H1 (cell line): ENCODE results near the gene CSDE1. TPM values are rescaled to one million over a fixed set of nuclear protein-coding genes. Genes with fewer than 3 reads are reported as not detected.

ENCODE experiments used
- CTCF ChIA-PET: fragments of 300-600 bp; sonication (Branson Sonifier 250); formaldehyde crosslinking; loops from one replicate; lab custom pipeline; 2021; ENCODE audit not compliant: partially characterized antibody; lab: Charles Lee
- POLR2A ChIA-PET: fragments of 300-600 bp; sonication (Branson Sonifier 250); formaldehyde crosslinking; loops from one replicate; lab custom pipeline; 2021; ENCODE audit warnings: inconsistent platforms; ENCODE audit not compliant: partially characterized antibody; lab: Charles Lee
- DNase-seq, 2 experiments: peaks; one replicate each; pipeline versions ENCODE4 v3.0.0 to v3.0.0-alpha.2; 2010 to 2022; ENCODE audit warnings: low spot score in 2 of 2, low read depth in 1 of 2, mixed read lengths in 1 of 2
- FAIRE-seq: peaks from 2 replicates; lab custom pipeline; 2011; peaks lifted over from hg19 to GRCh38; lab: Jason Lieb, UNC
- H2AFZ ChIP-seq: 2 replicates; pipeline ENCODE4 v1.8.1; 2012; ENCODE audit warnings: low read length, inconsistent platforms
- H2AK5ac ChIP-seq: 2 replicates; pipeline ENCODE4 v1.6.1; 2013; ENCODE audit warnings: low read depth, low read length
- H2BK120ac ChIP-seq: replicated peaks from 2 replicates; pipeline ENCODE3; 2013; ENCODE audit warnings: low read depth, low read length, inconsistent platforms
- H2BK12ac ChIP-seq: 2 replicates; pipeline ENCODE4 v1.6.1; 2013; ENCODE audit warnings: low read depth, low read length
- H2BK15ac ChIP-seq: 2 replicates; pipeline ENCODE4 v1.6.1; 2013; ENCODE audit warnings: low read length
- H2BK20ac ChIP-seq: 2 replicates; pipeline ENCODE4 v1.6.1; 2013; ENCODE audit warnings: low read length
- H2BK5ac ChIP-seq: 2 replicates; pipeline ENCODE4 v1.6.1; 2013; ENCODE audit warnings: low read depth, low read length
- H3K14ac ChIP-seq: 2 replicates; pipeline ENCODE4 v1.6.1; 2013; ENCODE audit warnings: inconsistent platforms; ENCODE audit not compliant: insufficient read length
- H3K18ac ChIP-seq: 2 replicates; pipeline ENCODE4 v1.6.1; 2013; ENCODE audit warnings: low read length; ENCODE audit errors: extremely low read depth
- H3K23ac ChIP-seq: 2 replicates; pipeline ENCODE4 v1.6.1; 2013; ENCODE audit warnings: inconsistent platforms; ENCODE audit not compliant: insufficient read length
- H3K23me2 ChIP-seq: 2 replicates; pipeline ENCODE4 v1.6.1; 2013; ENCODE audit warnings: low read depth, low read length
- H3K27ac ChIP-seq: 2 replicates; pipeline ENCODE4 v1.6.1; 2011; ENCODE audit warnings: low read depth, low read length, inconsistent platforms
- H3K27me3 ChIP-seq, 4 experiments: replicated peaks in 1 of 4; 1 replicate in 1 of 4; 2 replicates in 3 of 4; pipeline versions ENCODE4 v1.6.1 to v1.8.1; 2011 to 2013; ENCODE audit warnings: low read length in 3 of 4, mild to moderate bottlenecking in 3 of 4, inconsistent platforms in 2 of 4, mixed read lengths in 2 of 4, moderate library complexity in 1 of 4; ENCODE audit not compliant: control insufficient read depth in 3 of 4, insufficient read depth in 3 of 4; ENCODE audit errors: extremely low read depth in 1 of 4
- H3K36me3 ChIP-seq, 4 experiments: 2 replicates each; pipeline versions ENCODE4 v1.6.1 to v1.8.1; 2011 to 2013; ENCODE audit warnings: mild to moderate bottlenecking in 4 of 4, low read length in 3 of 4, moderate library complexity in 2 of 4, control low read depth in 1 of 4, inconsistent platforms in 1 of 4; ENCODE audit not compliant: insufficient read depth in 4 of 4, control insufficient read depth in 2 of 4
- H3K4ac ChIP-seq: replicated peaks from 2 replicates; pipeline ENCODE3; 2013; ENCODE audit warnings: low read length, low read depth, mixed read lengths, inconsistent platforms; ENCODE audit not compliant: insufficient read length
- H3K4me1 ChIP-seq, 4 experiments: replicated peaks in 1 of 4; 1 replicate in 1 of 4; 2 replicates in 3 of 4; pipeline versions ENCODE4 v1.6.1 to v1.8.1; 2011 to 2013; ENCODE audit warnings: low read length in 3 of 4, inconsistent platforms in 2 of 4, mixed read lengths in 1 of 4; ENCODE audit not compliant: insufficient read depth in 4 of 4, control insufficient read depth in 3 of 4
- H3K4me2 ChIP-seq, 2 experiments: 2 replicates each; pipeline versions ENCODE4 v1.6.1 to v1.8.1; 2011 to 2013; ENCODE audit warnings: low read depth in 2 of 2, low read length in 2 of 2, control low read depth in 1 of 2, inconsistent platforms in 1 of 2, mild to moderate bottlenecking in 1 of 2; ENCODE audit not compliant: insufficient read depth in 1 of 2
- H3K4me3 ChIP-seq, 4 experiments: fragments of 200-600, 300-600 bp in 1 of 4; sonication (generic), shearing (Covaris generic), sonication (Bioruptor Twin) in 1 of 4; 2 replicates each; pipeline versions ENCODE4 v1.5.1 to v1.8.1; 2011 to 2016; ENCODE audit warnings: low read length in 4 of 4, low read depth in 3 of 4, control low read depth in 2 of 4, inconsistent platforms in 2 of 4, mild to moderate bottlenecking in 2 of 4, mixed read lengths in 1 of 4, moderate library complexity in 1 of 4; ENCODE audit not compliant: insufficient read depth in 2 of 4; ENCODE audit errors: extremely low read depth in 1 of 4
- H3K56ac ChIP-seq: replicated peaks from 2 replicates; pipeline ENCODE3; 2013; ENCODE audit warnings: low read depth, mild to moderate bottlenecking, mixed read lengths, low read length, inconsistent platforms; ENCODE audit not compliant: insufficient read length
- H3K79me1 ChIP-seq: 2 replicates; pipeline ENCODE4 v1.6.1; 2013; ENCODE audit warnings: low read depth, low read length, control low read depth
- H3K79me2 ChIP-seq, 2 experiments: 2 replicates each; pipeline versions ENCODE4 v1.6.1 to v1.8.1; 2012 to 2013; ENCODE audit warnings: low read length in 2 of 2, mild to moderate bottlenecking in 2 of 2, inconsistent platforms in 1 of 2; ENCODE audit not compliant: insufficient read depth in 2 of 2, control insufficient read depth in 1 of 2
- H3K9ac ChIP-seq, 4 experiments: replicated peaks in 1 of 4; 1 replicate in 1 of 4; 2 replicates in 3 of 4; pipeline versions ENCODE4 v1.6.1 to v1.8.1; 2011 to 2013; ENCODE audit warnings: low read depth in 3 of 4, low read length in 3 of 4, control low read depth in 2 of 4, mild to moderate bottlenecking in 2 of 4, moderate library complexity in 2 of 4, inconsistent platforms in 1 of 4; ENCODE audit errors: extremely low read depth in 1 of 4
- H3K9me3 ChIP-seq, 2 experiments: 2 replicates each; pipeline versions ENCODE4 v1.6.1 to v1.8.1; 2012 to 2013; ENCODE audit warnings: mild to moderate bottlenecking in 2 of 2, moderate library complexity in 2 of 2, control low read depth in 1 of 2, inconsistent platforms in 1 of 2, low read depth in 1 of 2, low read length in 1 of 2, mixed read lengths in 1 of 2; ENCODE audit not compliant: insufficient read depth in 2 of 2
- H4K20me1 ChIP-seq, 2 experiments: replicated peaks in 1 of 2; 2 replicates each; pipeline versions ENCODE3 to v1.8.1; 2011 to 2013; ENCODE audit warnings: inconsistent platforms in 2 of 2, low read length in 2 of 2, mild to moderate bottlenecking in 1 of 2; ENCODE audit not compliant: insufficient read depth in 2 of 2, control insufficient read depth in 1 of 2
- H4K5ac ChIP-seq: 2 replicates; pipeline ENCODE4 v1.6.1; 2013; ENCODE audit warnings: low read length, low read depth, mixed read lengths, inconsistent platforms; ENCODE audit not compliant: insufficient read length
- H4K8ac ChIP-seq: 2 replicates; pipeline ENCODE4 v1.8.0; 2013; ENCODE audit warnings: mild to moderate bottlenecking, moderate library complexity, low read length, inconsistent platforms; ENCODE audit not compliant: insufficient read depth; ENCODE audit errors: extremely low read depth
- H4K91ac ChIP-seq: replicated peaks from 2 replicates; pipeline ENCODE3; 2013; ENCODE audit warnings: low read length, mixed read lengths, inconsistent platforms; ENCODE audit not compliant: insufficient read length
- ASH2L ChIP-seq: fragments of 200-600, 300-600 bp; sonication (generic); IDR thresholded peaks from one replicate; pipeline ENCODE4 v1.7.1; 2017; ENCODE audit warnings: low read length
- CEBPB ChIP-seq: IDR thresholded peaks from 2 replicates; pipeline ENCODE4 v1.6.1; 2012; ENCODE audit warnings: low read depth, low read length
- EGR1 ChIP-seq: IDR thresholded peaks from 2 replicates; pipeline ENCODE4 v1.6.1; 2011; ENCODE audit warnings: low read depth, low read length, borderline replicate concordance
- EZH2 ChIP-seq: fragments of 200-600 bp; sonication (generic); IDR thresholded peaks from 2 replicates; pipeline ENCODE4 v1.7.1; 2012; ENCODE audit warnings: low read depth, mild to moderate bottlenecking, moderate library complexity, low read length, inconsistent platforms; ENCODE audit not compliant: severe bottlenecking
- KDM5A ChIP-seq: fragments of 200-600 bp; IDR thresholded peaks from 2 replicates; pipeline ENCODE4 v1.7.1; 2012; ENCODE audit warnings: mild to moderate bottlenecking, low read length, inconsistent platforms, mixed read lengths
- MAFK ChIP-seq: IDR thresholded peaks from 2 replicates; pipeline ENCODE4 v1.6.1; 2012; ENCODE audit warnings: low read depth, mild to moderate bottlenecking, improper control_type of control experiment, low read length
- PHF8 ChIP-seq: fragments of 200-600 bp; sonication (generic); conservative IDR thresholded peaks from 2 replicates; pipeline ENCODE4 v1.7.1; 2012; ENCODE audit warnings: low read depth, mild to moderate bottlenecking, inconsistent platforms, low read length, moderate library complexity
- RFX5 ChIP-seq: IDR thresholded peaks from 2 replicates; pipeline ENCODE4 v1.6.1; 2011; ENCODE audit warnings: low read depth, low read length, improper control_type of control experiment, borderline replicate concordance
- SIX5 ChIP-seq: IDR thresholded peaks from 2 replicates; pipeline ENCODE4 v1.6.1; 2011; ENCODE audit warnings: mild to moderate bottlenecking, low read depth, low read length
- SP4 ChIP-seq: IDR thresholded peaks from 2 replicates; pipeline ENCODE4 v1.6.1; 2012; ENCODE audit warnings: low read length, inconsistent platforms
- SRF ChIP-seq: IDR thresholded peaks from 2 replicates; pipeline ENCODE4 v1.6.1; 2011; ENCODE audit warnings: mild to moderate bottlenecking, low read depth, low read length, moderate library complexity
- TEAD4 ChIP-seq: IDR thresholded peaks from 2 replicates; pipeline ENCODE4 v1.6.1; 2012; ENCODE audit warnings: low read depth, low read length, inconsistent platforms, mixed read lengths
- WGBS, 2 experiments: shearing (Covaris generic) in 1 of 2; methylation state at CpG; one replicate each; pipeline versions ENCODE4 v1.1.6 to v1.1.7; 2013 to 2015; ENCODE audit warnings: low lambda C conversion rate in 2 of 2, mixed read lengths in 2 of 2, inconsistent platforms in 1 of 2, low coverage in 1 of 2, missing lambda C conversion rate in 1 of 2; ENCODE audit not compliant: insufficient replicate concordance in 2 of 2, insufficient coverage in 1 of 2, insufficient read length in 1 of 2; ENCODE audit errors: extremely low coverage in 1 of 2, missing lambda C conversion rate in 1 of 2; 5-methylcytosine and 5-hydroxymethylcytosine counted together
- polyA plus RNA-seq, 7 experiments: library from polyadenylated mRNA; depleted of rRNA in 3 of 7; stranded (reverse) in 5 of 7; unstranded in 2 of 7; fragments of >200 nt in 5 of 7; fragments of 200-250 nt in 2 of 7; gene quantifications; 1 replicate in 5 of 7; 2 replicates in 1 of 7; 4 replicates in 1 of 7; pipeline versions ENCODE4 v1.2.1 to v1.2.3, GENCODE V29; 2011 to 2013; ENCODE audit warnings: missing spikeins in 2 of 7, mixed read lengths in 2 of 7
- total RNA-seq: library from RNA; stranded (reverse); fragmentation: NEBNext Ultra II Directional; extraction: Animal tissue kit (Norgen Biotek cat#: 25700); gene quantifications from 2 replicates; pipeline ENCODE4 v1.2.1, GENCODE V29; 2021

The CSDE1 gene
- total and polyA plus RNA-seq, 2 of the 8 experiments (the other 6 are each of a cell fraction or from before 2014, with no cell fraction given) = 149 to 635 TPM

GRCh38 chr1:114770989-114771388 is 13.2 kb upstream of the CSDE1 start:
- no peak for FAIRE-seq
- Histone ChIP-seq H2BK15ac (no peak overlapping the region), H3K14ac (no peak overlapping the region), H3K27ac (no peak overlapping the region), H2BK20ac (no peak overlapping the region), H3K23me2 (no peaks in the 10 kb centered on the region), H4K91ac (no peak overlapping the region), H4K8ac (no peak overlapping the region), H3K56ac (no peak overlapping the region), H4K5ac (no peak overlapping the region), H3K4me2 (no peak overlapping the region), H3K36me3 (peaks cover 0 to 33% (median 13%) of the 10 kb centered on the region in 4 experiments; a peak in 6 of 8 replicates), H3K23ac (no peak overlapping the region), H3K27me3 (no peaks in the 10 kb centered on the region), H3K79me2 (no peaks in the 10 kb centered on the region), H4K20me1 (no peaks in the 10 kb centered on the region), H3K4me3 (no peak overlapping the region), H3K4me1 (no peaks in the 10 kb centered on the region), H2BK5ac (no peak overlapping the region), H3K9me3 (no peaks in the 10 kb centered on the region), H3K18ac (no peak overlapping the region), H2AFZ (no peak overlapping the region), H3K79me1 (no peaks in the 10 kb centered on the region), H3K9ac (no peak overlapping the region)
- CTCF ChIA-PET = interaction anchor here (1.4 kb wide), 1 partner anchor 12 kb away, joined by 4 read pairs; no protein-coding TSS in a partner anchor
- WGBS, 2 experiments = 95% methylated on average over 1 of the region's 1 CpG; no CpG with 5 or more reads in 1 of the 2 experiments
- no peak for DNase-seq
- no peak for TF ChIP-seq KDM5A
- TF ChIP-seq MAFK = no peak
- no peak for TF ChIP-seq ASH2L
- no peak for TF ChIP-seq SRF
- no peak for TF ChIP-seq TEAD4
- TF ChIP-seq PHF8 = no peak
- no peak for TF ChIP-seq RFX5
- no peak for TF ChIP-seq EZH2
- TF ChIP-seq SIX5 = no peak
- TF ChIP-seq CEBPB = no peak
- no peak for TF ChIP-seq SP4
- no peak for TF ChIP-seq EGR1
- TF ChIP-seq, all 59 proteins: peak for 0
- Histone ChIP-seq H2AK5ac (no peak overlapping the region), H3K4ac (no peak overlapping the region), H2BK12ac (no peak overlapping the region), H2BK120ac (no peak overlapping the region)
- POLR2A ChIA-PET = interaction anchor here (0.9 to 3.5 kb wide), 2 partner anchors 13 to 132 kb away, joined by 3 to 16 read pairs; partner anchors contain the start of gene CSDE1
